Panc1 (cell line): ENCODE results near the gene WNK2.

ENCODE experiments used
- POLR2AphosphoS5 ChIP-seq: IDR thresholded peaks from 2 replicates; pipeline ENCODE4 v1.6.1; 2012; ENCODE audit warnings: mild to moderate bottlenecking, low read depth, low read length, moderate library complexity
- SIN3A ChIP-seq: IDR thresholded peaks from 2 replicates; pipeline ENCODE4 v1.6.1; 2012; ENCODE audit warnings: low read depth, mild to moderate bottlenecking, low read length, moderate library complexity, borderline replicate concordance; ENCODE audit not compliant: insufficient read depth
- TCF7L2 ChIP-seq: IDR thresholded peaks from 2 replicates; pipeline ENCODE4 v1.6.1; 2011; ENCODE audit warnings: mild to moderate bottlenecking, low read depth, low read length, inconsistent platforms
- TF ChIP-seq, protein P1 (sequence below): fragments of 450-650 bp; IDR thresholded peaks from 2 replicates; pipeline ENCODE4 v1.5.1; 2017; ENCODE audit warnings: mild to moderate bottlenecking
- TF ChIP-seq, protein P2 (sequence below), 2 experiments: IDR thresholded peaks; 2 replicates each; pipeline ENCODE4 v1.6.1; 2011 to 2012; ENCODE audit warnings: low read depth in 2 of 2, control low read depth in 1 of 2, low read length in 1 of 2, mild to moderate bottlenecking in 1 of 2, moderate library complexity in 1 of 2; ENCODE audit not compliant: insufficient read depth in 1 of 2

DNA sequence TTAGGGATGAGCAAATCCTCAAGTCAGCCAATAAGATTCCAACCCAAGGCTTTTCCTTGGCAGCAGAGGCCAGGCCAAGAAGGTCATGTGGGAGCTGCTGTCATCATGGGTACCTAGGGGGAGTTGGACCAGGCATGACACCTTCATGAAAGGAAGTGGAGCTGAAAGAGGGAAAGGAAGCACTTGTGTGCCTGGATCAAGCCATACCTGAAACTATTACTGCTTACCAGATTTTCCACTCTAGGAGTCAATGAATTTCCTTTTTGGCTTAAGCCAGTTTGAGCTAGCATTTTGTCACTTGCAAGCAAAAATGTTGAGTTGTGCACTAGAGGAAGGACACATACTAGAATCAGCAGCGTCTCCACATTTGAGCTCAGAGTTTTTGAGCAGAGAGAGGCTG, 14.5 kb upstream of the WNK2 start:
- TF ChIP-seq, protein P1, sequence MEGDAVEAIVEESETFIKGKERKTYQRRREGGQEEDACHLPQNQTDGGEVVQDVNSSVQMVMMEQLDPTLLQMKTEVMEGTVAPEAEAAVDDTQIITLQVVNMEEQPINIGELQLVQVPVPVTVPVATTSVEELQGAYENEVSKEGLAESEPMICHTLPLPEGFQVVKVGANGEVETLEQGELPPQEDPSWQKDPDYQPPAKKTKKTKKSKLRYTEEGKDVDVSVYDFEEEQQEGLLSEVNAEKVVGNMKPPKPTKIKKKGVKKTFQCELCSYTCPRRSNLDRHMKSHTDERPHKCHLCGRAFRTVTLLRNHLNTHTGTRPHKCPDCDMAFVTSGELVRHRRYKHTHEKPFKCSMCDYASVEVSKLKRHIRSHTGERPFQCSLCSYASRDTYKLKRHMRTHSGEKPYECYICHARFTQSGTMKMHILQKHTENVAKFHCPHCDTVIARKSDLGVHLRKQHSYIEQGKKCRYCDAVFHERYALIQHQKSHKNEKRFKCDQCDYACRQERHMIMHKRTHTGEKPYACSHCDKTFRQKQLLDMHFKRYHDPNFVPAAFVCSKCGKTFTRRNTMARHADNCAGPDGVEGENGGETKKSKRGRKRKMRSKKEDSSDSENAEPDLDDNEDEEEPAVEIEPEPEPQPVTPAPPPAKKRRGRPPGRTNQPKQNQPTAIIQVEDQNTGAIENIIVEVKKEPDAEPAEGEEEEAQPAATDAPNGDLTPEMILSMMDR = no peak
- no peak for TF ChIP-seq POLR2AphosphoS5
- no peak for TF ChIP-seq SIN3A
- TF ChIP-seq, protein P2, sequence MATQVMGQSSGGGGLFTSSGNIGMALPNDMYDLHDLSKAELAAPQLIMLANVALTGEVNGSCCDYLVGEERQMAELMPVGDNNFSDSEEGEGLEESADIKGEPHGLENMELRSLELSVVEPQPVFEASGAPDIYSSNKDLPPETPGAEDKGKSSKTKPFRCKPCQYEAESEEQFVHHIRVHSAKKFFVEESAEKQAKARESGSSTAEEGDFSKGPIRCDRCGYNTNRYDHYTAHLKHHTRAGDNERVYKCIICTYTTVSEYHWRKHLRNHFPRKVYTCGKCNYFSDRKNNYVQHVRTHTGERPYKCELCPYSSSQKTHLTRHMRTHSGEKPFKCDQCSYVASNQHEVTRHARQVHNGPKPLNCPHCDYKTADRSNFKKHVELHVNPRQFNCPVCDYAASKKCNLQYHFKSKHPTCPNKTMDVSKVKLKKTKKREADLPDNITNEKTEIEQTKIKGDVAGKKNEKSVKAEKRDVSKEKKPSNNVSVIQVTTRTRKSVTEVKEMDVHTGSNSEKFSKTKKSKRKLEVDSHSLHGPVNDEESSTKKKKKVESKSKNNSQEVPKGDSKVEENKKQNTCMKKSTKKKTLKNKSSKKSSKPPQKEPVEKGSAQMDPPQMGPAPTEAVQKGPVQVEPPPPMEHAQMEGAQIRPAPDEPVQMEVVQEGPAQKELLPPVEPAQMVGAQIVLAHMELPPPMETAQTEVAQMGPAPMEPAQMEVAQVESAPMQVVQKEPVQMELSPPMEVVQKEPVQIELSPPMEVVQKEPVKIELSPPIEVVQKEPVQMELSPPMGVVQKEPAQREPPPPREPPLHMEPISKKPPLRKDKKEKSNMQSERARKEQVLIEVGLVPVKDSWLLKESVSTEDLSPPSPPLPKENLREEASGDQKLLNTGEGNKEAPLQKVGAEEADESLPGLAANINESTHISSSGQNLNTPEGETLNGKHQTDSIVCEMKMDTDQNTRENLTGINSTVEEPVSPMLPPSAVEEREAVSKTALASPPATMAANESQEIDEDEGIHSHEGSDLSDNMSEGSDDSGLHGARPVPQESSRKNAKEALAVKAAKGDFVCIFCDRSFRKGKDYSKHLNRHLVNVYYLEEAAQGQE (IDR thresholded peaks at IDR 0.05; ENCODE audit: insufficient read depth in 1 of 2, low read depth in 2 of 2, low read length in 1 of 2) = no peak
- TF ChIP-seq TCF7L2 = no peak
